H1 (cell line): ENCODE data around the gene CPNE4.

Experiments used
- ATF2 ChIP-seq: IDR thresholded peaks from 2 replicates; pipeline ENCODE4 v1.6.1; 2012; ENCODE audit warnings: low read length, inconsistent platforms
- ATF3 ChIP-seq: IDR thresholded peaks from 2 replicates; pipeline ENCODE4 v1.6.1; 2011; ENCODE audit warnings: low read depth, mild to moderate bottlenecking, low read length; ENCODE audit not compliant: insufficient read depth
- CTCF ChIP-seq, 3 experiments: IDR thresholded peaks; 1 replicate in 2 of 3; 2 replicates in 1 of 3; pipeline versions ENCODE4 v1.5.1 to v1.6.1; 2011; ENCODE audit warnings: low read length in 3 of 3, mild to moderate bottlenecking in 3 of 3, inconsistent platforms in 2 of 3, low read depth in 1 of 3, moderate library complexity in 1 of 3; ENCODE audit not compliant: insufficient read depth in 1 of 3; ENCODE audit errors: control extremely low read depth in 1 of 3
- EP300 ChIP-seq, 2 experiments: IDR thresholded peaks; 1 replicate in 1 of 2; 2 replicates in 1 of 2; pipeline ENCODE4 v1.6.1; 2011 to 2012; ENCODE audit warnings: low read depth in 2 of 2, low read length in 2 of 2, mild to moderate bottlenecking in 2 of 2, borderline replicate concordance in 1 of 2, inconsistent platforms in 1 of 2, moderate library complexity in 1 of 2
- POLR2A ChIP-seq, 2 experiments: IDR thresholded peaks; 1 replicate in 1 of 2; 2 replicates in 1 of 2; pipeline ENCODE4 v1.6.1; 2011; ENCODE audit warnings: low read depth in 2 of 2, low read length in 2 of 2, mild to moderate bottlenecking in 2 of 2; ENCODE audit errors: control extremely low read depth in 1 of 2
- POLR2AphosphoS5 ChIP-seq: IDR thresholded peaks from 2 replicates; pipeline ENCODE4 v1.6.1; 2011; ENCODE audit warnings: low read depth, low read length
- RAD21 ChIP-seq, 2 experiments: IDR thresholded peaks in 1 of 2; conservative IDR thresholded peaks in 1 of 2; 2 replicates each; pipeline ENCODE4 v1.6.1; 2011; ENCODE audit warnings: low read depth in 2 of 2, low read length in 2 of 2, improper control_type of control experiment in 1 of 2, inconsistent platforms in 1 of 2, mild to moderate bottlenecking in 1 of 2, moderate library complexity in 1 of 2
- RFX5 ChIP-seq: IDR thresholded peaks from 2 replicates; pipeline ENCODE4 v1.6.1; 2011; ENCODE audit warnings: low read depth, low read length, improper control_type of control experiment, borderline replicate concordance
- RXRA ChIP-seq: IDR thresholded peaks from 2 replicates; pipeline ENCODE4 v1.6.1; 2011; ENCODE audit warnings: low read depth, mild to moderate bottlenecking, low read length, moderate library complexity; ENCODE audit not compliant: insufficient read depth
- SUZ12 ChIP-seq: fragments of 200-600 bp; sonication (generic); IDR thresholded peaks from 2 replicates; pipeline ENCODE4 v1.6.1; 2012; ENCODE audit warnings: mild to moderate bottlenecking, inconsistent platforms, low read length, moderate library complexity, mixed read lengths
- TAF7 ChIP-seq: optimal IDR thresholded peaks from 2 replicates; pipeline ENCODE3; 2011; ENCODE audit warnings: low read depth, mild to moderate bottlenecking, inconsistent platforms, low read length, moderate library complexity, borderline replicate concordance

GRCh38 chr3:131847966-131848510 lies 186.8 kb downstream of the CPNE4 start:
- TF ChIP-seq POLR2AphosphoS5: no peak
- no peak for TF ChIP-seq RXRA
- no peak for TF ChIP-seq POLR2A (IDR thresholded peaks at IDR 0.05; ENCODE audit: control extremely low read depth in 1 of 2, low read depth in 2 of 2, low read length in 2 of 2)
- TF ChIP-seq ATF2: no peak
- TF ChIP-seq SUZ12: no peak
- TF ChIP-seq RFX5: no peak
- no peak for TF ChIP-seq EP300 (IDR thresholded peaks at IDR 0.05; ENCODE audit: borderline replicate concordance in 1 of 2, low read depth in 2 of 2, low read length in 2 of 2)
- no peak for TF ChIP-seq RAD21 (IDR thresholded peaks at IDR 0.05 in 1 of 2, conservative IDR thresholded peaks at IDR 0.05 in 1 of 2; ENCODE audit: low read depth in 2 of 2, low read length in 2 of 2)
- TF ChIP-seq CTCF (IDR thresholded peaks at IDR 0.05; ENCODE audit: control extremely low read depth in 1 of 3, insufficient read depth in 1 of 3, low read depth in 1 of 3, low read length in 3 of 3): no peak
- TF ChIP-seq TAF7: no peak
- TF ChIP-seq ATF3: no peak
